IPS-NIHi7 (cell line): ENCODE results near the gene CAPN15.
A peak's percentile ranks its signal among the peaks of the same experiment; 100 is the strongest.

Experiments
- DNase-seq: peaks from one replicate; pipeline ENCODE4 v3.0.0; 2012; ENCODE audit warnings: mixed read lengths; ENCODE audit errors: extremely low spot score

The CAPN15 gene

GRCh38 chr16:546909-547770, 19.6 kb downstream of the CAPN15 start:
- DNase-seq, result peak; percentile 79

DNA sequence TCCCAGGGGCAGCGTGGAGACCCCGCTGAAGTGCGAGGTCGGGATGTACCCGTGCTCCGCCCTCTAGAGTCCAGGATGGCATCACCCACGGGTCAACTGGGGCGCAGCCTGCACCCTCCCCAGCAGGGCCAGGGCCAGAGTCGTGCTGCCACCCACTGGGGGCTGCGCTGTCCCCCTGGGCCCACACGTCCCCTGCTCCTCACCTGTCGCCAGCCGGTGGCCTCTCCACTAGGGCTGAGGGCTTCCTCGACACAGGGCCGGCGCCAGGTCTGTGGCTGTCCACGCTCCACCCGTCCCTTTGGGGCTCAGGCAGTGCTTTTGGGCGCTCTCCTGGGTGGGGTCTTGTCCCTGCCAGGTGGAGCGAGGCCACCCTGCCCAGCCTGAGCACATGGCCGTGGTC, 21.1 kb downstream of the CAPN15 start:
- DNase-seq, result no peak

GRCh38 chr16:549544-550263, 22.2 kb downstream of the CAPN15 start:
- peak; percentile 78 for DNase-seq

DNA sequence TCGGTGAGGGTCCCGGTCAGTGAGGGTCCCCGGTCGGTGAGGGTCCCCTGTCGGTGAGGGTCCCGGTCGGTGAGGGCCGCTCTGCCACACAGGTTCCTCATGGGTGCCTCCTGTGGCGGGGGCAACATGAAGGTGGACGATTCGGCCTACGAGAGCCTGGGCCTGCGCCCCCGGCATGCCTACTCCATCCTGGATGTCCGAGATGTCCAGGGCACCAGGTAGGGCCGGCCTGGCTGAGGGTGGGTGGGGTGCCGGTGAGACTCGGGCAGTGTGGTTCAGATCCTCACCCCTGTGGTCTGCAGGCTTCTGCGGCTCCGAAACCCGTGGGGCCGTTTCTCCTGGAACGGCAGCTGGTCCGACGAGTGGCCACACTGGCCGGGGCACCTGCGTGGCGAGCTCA, 23.7 kb downstream of the CAPN15 start:
- DNase-seq, result no peak

GRCh38 chr16:552171-552570, 24.7 kb downstream of the CAPN15 start:
- DNase-seq, result no peak

DNA sequence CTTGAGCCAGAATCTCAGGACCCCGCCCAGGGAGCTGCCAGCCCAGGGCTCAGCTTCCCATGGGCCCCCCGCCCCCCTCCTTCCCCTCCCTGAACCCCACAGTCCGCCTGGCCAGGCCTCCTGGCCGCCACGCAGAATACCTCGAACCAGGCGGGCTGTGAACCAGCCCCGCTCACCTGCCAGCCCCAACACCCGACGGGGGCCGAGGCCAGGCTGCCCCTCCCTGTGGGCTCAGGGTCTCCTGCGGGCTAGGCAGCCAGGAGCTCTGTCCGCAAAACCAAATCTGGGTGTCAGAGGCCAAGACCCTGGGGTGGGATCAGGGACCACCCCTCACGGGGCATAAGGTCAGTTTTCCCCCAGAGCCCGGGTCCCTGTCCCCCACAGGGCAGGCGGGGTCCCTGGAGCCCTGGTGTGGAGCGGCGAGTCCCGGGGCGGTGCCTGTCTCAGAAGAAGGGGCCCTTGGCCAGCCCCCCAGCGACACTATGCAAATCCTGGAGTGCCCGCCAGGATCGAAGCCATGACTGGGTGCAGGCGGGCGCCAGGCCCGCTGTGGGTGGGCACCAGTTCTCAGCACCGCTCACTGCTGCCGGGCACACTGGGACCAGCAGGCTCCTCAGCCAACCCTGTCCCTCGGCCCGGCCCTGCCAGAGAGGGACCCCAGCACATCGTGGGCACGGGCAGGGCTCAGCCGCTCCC, 26.2 kb downstream of the CAPN15 start:
- DNase-seq, result no peak

DNA sequence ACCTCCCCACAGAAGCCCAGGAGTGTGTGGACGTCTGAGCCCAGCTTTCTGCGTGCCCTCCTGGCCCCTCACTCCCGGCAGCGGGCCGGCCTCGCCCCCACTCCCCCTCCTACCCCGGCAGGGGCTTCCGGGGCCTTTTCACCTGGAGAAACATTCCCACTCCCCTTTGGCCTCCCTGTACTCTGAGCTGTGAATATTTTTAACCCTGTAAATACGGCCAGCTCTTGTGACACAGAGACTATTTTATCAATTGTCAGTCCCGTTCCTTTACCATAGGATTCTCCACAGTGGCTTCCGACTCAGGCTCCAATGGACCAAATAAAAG, 26.7 kb downstream of the CAPN15 start:
- DNase-seq, result no peak

DNA sequence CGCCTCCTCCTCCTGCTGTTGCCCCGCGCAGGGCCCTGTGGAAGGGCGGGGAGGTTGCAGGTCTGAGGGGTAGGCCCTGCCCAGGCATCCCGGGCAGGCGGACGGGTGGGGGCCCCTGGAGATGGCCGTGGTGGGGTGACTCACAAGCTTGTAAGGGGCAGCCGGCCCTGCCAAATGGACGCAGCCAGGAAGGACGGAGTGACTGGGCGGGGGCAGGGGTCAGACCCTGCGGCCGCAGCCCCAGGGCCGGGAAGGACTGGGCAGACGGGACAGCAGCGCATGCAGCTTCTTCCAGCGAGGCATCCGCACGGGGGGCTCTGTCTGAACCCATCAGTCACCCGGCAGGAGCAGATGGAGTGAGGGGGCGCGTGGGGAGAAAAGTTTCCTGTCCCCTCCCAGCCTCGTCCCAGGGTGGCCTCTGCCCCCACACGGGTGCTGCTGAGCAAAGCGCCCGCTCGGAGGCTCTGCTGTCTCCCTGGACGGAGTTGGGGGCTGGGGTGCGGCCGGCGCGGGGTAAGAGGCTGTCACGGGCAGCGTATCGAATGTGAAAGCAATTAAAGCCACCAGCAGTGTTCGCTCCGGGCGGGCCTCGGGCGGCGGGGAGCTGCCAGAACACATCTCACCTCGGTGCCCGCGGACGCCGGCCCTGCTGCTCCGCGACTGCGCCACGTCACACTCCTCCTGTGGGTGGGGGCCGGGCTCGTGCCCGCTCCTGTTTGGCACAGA, 27.3 kb downstream of the CAPN15 start:
- DNase-seq, result no peak

DNA sequence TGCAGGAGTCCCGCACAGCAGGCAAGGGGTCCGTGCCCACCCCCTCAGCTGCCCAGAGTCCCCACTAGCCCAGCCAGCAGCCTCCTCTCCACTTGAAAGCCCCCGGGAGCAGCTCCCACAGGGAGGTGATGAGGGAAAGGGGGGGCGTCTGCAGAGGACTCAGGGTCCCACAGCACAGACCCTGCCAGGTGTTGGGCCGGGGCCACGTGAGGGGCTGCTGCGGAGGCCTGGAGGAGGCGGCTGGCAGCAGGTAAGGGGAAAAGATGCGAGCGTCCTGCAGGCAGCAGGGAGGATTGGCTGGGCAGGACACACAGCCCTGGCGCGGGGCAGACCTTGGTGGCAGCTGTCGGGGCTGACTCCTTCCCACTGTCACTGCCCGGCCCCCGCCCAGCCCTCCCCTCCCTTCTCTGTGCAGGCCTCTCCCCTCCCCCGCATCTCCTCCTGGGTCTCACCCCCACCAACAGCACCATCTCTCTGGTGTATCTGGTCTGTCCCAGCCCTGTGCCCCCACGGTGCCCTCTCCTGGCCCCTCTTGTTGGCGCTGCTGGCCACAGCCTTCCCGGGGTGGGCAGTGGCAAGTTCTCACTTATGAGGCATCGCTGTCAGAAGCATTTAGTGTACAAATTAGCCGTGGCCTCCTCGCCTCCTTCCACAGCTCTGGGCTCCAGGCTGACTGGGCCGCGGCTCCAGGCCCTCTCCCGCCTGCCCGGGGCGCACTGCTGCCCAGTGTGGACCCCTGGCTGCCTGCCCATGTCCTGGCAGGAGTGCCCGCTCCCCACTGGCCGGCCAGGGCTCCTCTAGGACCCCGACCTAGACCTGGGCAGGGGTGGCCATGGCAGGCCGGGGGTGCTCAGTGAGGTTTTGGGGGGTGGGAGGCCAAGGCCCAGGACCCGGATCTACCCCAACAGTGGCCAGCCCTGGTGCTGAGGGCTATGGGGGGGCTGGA, 28.3 kb downstream of the CAPN15 start:
- DNase-seq, result no peak

- DNase-seq, result no peak
Observed at GRCh38 chr16:556474-557173, 29.1 kb downstream of the CAPN15 start.

GRCh38 chr16:557463-558297, 30.2 kb downstream of the CAPN15 start:
- DNase-seq, result no peak

DNA sequence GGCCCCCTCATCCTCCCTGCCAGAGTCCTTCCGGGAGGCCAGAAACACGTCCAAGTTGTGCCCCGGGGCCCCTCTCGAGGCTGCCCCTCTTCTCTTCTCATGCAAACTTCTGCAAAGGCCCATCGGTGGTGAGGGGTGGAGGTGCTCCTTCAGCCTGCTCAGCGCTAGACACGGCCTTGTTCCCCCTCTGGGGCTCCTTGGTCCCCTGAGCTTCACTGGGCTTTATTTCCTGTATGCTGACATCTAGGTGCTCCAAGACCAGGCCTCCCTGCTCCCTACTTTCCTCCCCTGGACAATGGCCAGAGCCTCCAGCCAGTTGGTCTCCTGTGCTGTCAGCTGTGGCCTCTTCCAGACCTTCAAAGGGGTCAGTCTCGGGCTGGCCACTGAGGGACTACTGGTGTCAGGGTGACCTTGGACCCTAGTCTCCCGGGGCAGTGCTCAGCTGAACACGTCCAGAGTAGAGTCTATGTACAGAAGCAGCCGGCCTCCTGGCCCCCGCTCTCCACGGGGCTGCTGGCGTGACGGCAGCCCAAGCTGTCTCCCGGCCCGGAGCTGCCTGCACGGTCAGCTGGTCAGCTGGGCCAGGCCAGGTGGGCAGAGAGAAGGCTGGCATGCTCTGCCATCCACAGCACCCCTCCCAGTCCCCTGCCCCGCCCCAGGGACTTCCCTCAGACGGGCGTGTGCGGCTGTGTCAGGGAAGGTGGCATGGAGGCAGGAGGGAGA, 30.9 kb downstream of the CAPN15 start:
- DNase-seq, result no peak

GRCh38 chr16:559021-559380, 31.5 kb downstream of the CAPN15 start:
- DNase-seq, result no peak

DNA sequence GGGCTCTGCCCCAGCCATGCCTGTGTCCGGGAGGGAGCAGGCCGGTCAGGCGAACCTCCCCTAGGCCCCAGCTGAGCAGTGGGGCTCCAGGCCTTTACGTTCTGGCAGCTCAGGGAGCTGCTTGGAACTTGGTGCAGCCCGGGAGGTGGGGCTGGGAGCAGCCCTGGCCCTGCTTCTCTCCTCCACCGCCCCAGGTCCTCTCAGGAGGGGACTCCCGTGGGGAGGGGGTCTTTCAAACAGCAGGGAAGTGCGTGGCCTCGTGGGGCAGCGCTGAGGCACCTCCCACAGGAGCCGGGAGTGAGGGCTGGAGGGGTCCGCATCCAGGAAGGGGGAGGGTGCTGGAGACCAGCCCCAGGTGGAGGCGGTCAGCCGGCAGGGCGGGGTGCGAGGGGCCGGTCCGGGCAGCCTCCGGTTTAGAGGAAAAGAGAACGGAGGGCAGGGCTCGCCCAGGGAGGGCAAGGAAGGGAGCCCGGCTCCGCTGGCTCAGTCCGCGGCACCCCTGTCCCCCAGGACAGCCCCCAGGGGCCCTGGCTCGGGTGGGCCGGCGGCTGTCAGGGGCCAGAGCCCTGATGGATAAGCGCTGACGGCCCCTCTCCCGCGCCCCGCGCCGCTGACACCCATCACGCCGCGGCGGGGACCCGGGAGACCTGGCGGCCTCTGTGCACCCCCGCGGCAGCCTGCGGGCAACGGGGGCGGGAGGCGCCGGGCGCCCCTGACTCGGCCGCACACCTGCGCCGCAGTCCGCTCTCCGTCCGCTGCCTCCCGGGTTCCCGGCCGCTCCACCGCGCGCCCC, 32.1 kb downstream of the CAPN15 start:
- DNase-seq, result peak; percentile 59

DNA sequence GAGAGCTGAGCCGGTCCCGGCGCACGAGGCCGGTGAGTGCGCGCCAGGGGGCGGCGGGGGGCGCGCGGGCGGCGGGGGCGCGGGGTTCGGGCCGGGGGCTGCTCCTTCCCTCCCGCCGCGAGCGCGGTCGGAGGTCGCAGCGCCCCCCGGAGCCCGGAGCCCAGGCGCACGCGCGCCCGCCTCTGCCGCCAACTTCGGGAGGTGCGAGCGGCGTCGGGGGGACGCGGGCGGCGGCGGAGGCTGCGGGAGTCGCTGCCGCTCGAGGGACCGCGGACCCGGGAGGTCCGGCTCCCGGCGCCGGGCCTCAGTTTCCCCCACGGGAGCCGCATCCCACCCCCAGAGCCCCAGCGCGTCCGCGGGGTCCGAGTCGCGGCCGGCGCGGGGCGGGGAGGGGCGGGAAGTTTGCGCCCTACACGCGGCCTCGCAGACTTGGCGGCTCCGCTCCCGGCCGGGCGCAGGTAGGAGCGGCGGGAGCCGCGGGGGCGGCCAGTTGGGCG, 32.7 kb downstream of the CAPN15 start, which contains the start of gene PRR35:
TSS of gene PRR35 (plus strand) at position 191 of the 497 bp plus-strand sequence. CDS start 2,901 bp downstream, outside the sequence.
- DNase-seq, result no peak

- no peak for DNase-seq
Observed at GRCh38 chr16:560701-561412, 33.3 kb downstream of the CAPN15 start.

DNA sequence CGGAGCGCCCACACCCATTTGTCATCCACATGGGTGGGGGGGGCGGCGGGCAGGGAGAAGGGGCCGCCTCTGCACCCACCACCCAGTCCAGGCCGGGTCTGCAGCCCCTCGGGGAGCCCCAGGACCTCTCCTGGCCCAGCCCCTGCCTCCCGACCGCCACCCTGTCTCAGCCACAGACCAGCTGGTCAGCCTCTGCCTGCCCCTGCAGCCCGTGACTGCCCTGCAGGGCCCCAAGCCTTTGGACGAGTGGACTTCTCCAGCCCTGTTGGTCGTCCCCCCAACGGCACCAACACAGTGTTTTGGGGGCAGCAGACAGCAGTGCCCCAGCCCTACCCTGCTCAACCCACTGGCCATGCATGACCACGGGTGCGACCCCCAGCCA, 33.9 kb downstream of the CAPN15 start:
- DNase-seq, result no peak
